NCI-H748 (cell line): ENCODE data around the gene CDC42SE2.
"Not testable (repeated sequence)": the region's sequence is repeated elsewhere in the genome, so short reads cannot be mapped to it uniquely, and the experiment has no call there.

Source experiments
- DNase-seq: peaks from one replicate; lab custom pipeline; 2025; ENCODE audit not compliant: unreplicated experiment; lab: John Stamatoyannopoulos, UW

Gene CDC42SE2

GRCh38 chr5:131363811-131364506 is 100.1 kb downstream of the CDC42SE2 start:
- no peak for DNase-seq

GRCh38 chr5:131364507-131365050 is 100.7 kb downstream of the CDC42SE2 start:
- no peak for DNase-seq

GRCh38 chr5:131366428-131366827 is 102.6 kb downstream of the CDC42SE2 start:
- DNase-seq = no peak

- no peak for DNase-seq
These were observed 103.5 kb downstream of the CDC42SE2 start for GRCh38 chr5:131367219-131367860.

- no peak for DNase-seq
These were observed 105.0 kb downstream of the CDC42SE2 start for GRCh38 chr5:131368866-131369265.

- DNase-seq = no peak
These were observed 105.7 kb downstream of the CDC42SE2 start for GRCh38 chr5:131369558-131369957.

GRCh38 chr5:131371835-131372234 is 108.0 kb downstream of the CDC42SE2 start:
- DNase-seq = no peak

GRCh38 chr5:131373265-131373664 is 109.4 kb downstream of the CDC42SE2 start:
- DNase-seq = no peak

- DNase-seq = no peak
These were observed 111.5 kb downstream of the CDC42SE2 start for GRCh38 chr5:131375351-131375750.

GRCh38 chr5:131377346-131377745 is 113.5 kb downstream of the CDC42SE2 start:
- no peak for DNase-seq

- DNase-seq = no peak
These were observed 114.0 kb downstream of the CDC42SE2 start for GRCh38 chr5:131377785-131378325.

- no peak for DNase-seq
These were observed 115.1 kb downstream of the CDC42SE2 start for GRCh38 chr5:131378721-131379541.

GRCh38 chr5:131379723-131380122 is 115.9 kb downstream of the CDC42SE2 start:
- DNase-seq = no peak

- not testable (repeated sequence) for DNase-seq
These were observed 116.4 kb downstream of the CDC42SE2 start for GRCh38 chr5:131380238-131380637.

GRCh38 chr5:131381021-131381420 is 117.2 kb downstream of the CDC42SE2 start:
- no peak for DNase-seq

GRCh38 chr5:131381777-131382176 is 117.9 kb downstream of the CDC42SE2 start:
- no peak for DNase-seq

GRCh38 chr5:131382407-131383395 is 118.8 kb downstream of the CDC42SE2 start:
- peak; percentile 44 for DNase-seq

GRCh38 chr5:131384173-131384572 is 120.3 kb downstream of the CDC42SE2 start:
- no peak for DNase-seq

GRCh38 chr5:131384616-131385214 is 120.9 kb downstream of the CDC42SE2 start:
- no peak for DNase-seq

GRCh38 chr5:131386124-131386523 is 122.3 kb downstream of the CDC42SE2 start:
- DNase-seq = no peak
